ENCODE measurements around the gene UBE3D.

The UBE3D gene

GRCh38 chr6:82968708-82969107, 96.9 kb downstream of the UBE3D start:
- no peaks in the 10 kb centered on the region for H3K27me3 ChIP-seq (ENCODE audit: insufficient read depth, low read length)
- H3K79me2 ChIP-seq (ENCODE audit: insufficient read depth, low read length), result no peaks in the 10 kb centered on the region
- no peaks in the 10 kb centered on the region for H3K9me2 ChIP-seq (ENCODE audit: low read depth, low read length)
- H3K36me3 ChIP-seq (ENCODE audit: insufficient read depth, low read length), result no peaks in the 10 kb centered on the region
- H3K27ac ChIP-seq (ENCODE audit: low read depth, low read length, poor library complexity, severe bottlenecking), result no peak overlapping the region
- H3F3A ChIP-seq (ENCODE audit: insufficient read depth, low read length), result no peaks in the 10 kb centered on the region
- H3K9me3 ChIP-seq (ENCODE audit: low read length), result no peaks in the 10 kb centered on the region
- no peak overlapping the region for H3K9ac ChIP-seq (ENCODE audit: low read length)
- no peak overlapping the region for H2AFZ ChIP-seq (ENCODE audit: low read length)
- H3K4me1 ChIP-seq (ENCODE audit: insufficient read depth, low read length, severe bottlenecking), result peaks cover 3% of the 10 kb centered on the region
- no peak overlapping the region for H3K4me2 ChIP-seq (ENCODE audit: low read length)
- H4K20me1 ChIP-seq (ENCODE audit: insufficient read depth, low read length), result no peaks in the 10 kb centered on the region
- TF ChIP-seq EZH2 (IDR thresholded peaks at IDR 0.05; ENCODE audit: borderline replicate concordance, low read length) (no peak), CTCF (IDR thresholded peaks at IDR 0.05; ENCODE audit: low read length) (no peak)
- H3K4me3 ChIP-seq (ENCODE audit: low read depth, low read length, poor library complexity, severe bottlenecking), result no peak overlapping the region

GRCh38 chr6:82963191-82963925, 102.3 kb downstream of the UBE3D start:
- Histone ChIP-seq H3K9me3 (ENCODE audit: low read length) (no peaks in the 10 kb centered on the region), H4K20me1 (ENCODE audit: insufficient read depth, low read length) (no peaks in the 10 kb centered on the region), H3K36me3 (ENCODE audit: insufficient read depth, low read length) (no peaks in the 10 kb centered on the region), H3F3A (ENCODE audit: insufficient read depth, low read length) (no peaks in the 10 kb centered on the region), H3K27me3 (ENCODE audit: insufficient read depth, low read length) (no peaks in the 10 kb centered on the region), H3K79me2 (ENCODE audit: insufficient read depth, low read length) (no peaks in the 10 kb centered on the region), H3K27ac (ENCODE audit: low read depth, low read length, poor library complexity, severe bottlenecking) (no peak overlapping the region), H3K9ac (ENCODE audit: low read length) (no peak overlapping the region), H3K4me3 (ENCODE audit: low read depth, low read length, poor library complexity, severe bottlenecking) (no peak overlapping the region), H3K4me2 (ENCODE audit: low read length) (no peak overlapping the region), H2AFZ (ENCODE audit: low read length) (no peak overlapping the region), H3K9me2 (ENCODE audit: low read depth, low read length) (no peaks in the 10 kb centered on the region), H3K4me1 (ENCODE audit: insufficient read depth, low read length, severe bottlenecking) (peaks cover 5% of the 10 kb centered on the region)
- TF ChIP-seq EZH2 (IDR thresholded peaks at IDR 0.05; ENCODE audit: borderline replicate concordance, low read length) (no peak), CTCF (IDR thresholded peaks at IDR 0.05; ENCODE audit: low read length) (no peak)

- TF ChIP-seq EZH2 (IDR thresholded peaks at IDR 0.05; ENCODE audit: borderline replicate concordance, low read length) (no peak), CTCF (IDR thresholded peaks at IDR 0.05; ENCODE audit: low read length) (no peak)
- Histone ChIP-seq H3K4me2 (ENCODE audit: low read length) (no peak overlapping the region), H3K79me2 (ENCODE audit: insufficient read depth, low read length) (no peaks in the 10 kb centered on the region), H4K20me1 (ENCODE audit: insufficient read depth, low read length) (no peaks in the 10 kb centered on the region), H3K4me1 (ENCODE audit: insufficient read depth, low read length, severe bottlenecking) (peaks cover 43% of the 10 kb centered on the region), H3F3A (ENCODE audit: insufficient read depth, low read length) (no peaks in the 10 kb centered on the region), H3K4me3 (ENCODE audit: low read depth, low read length, poor library complexity, severe bottlenecking) (no peak overlapping the region), H3K9ac (ENCODE audit: low read length) (no peak overlapping the region), H3K9me2 (ENCODE audit: low read depth, low read length) (no peaks in the 10 kb centered on the region), H3K9me3 (ENCODE audit: low read length) (no peaks in the 10 kb centered on the region), H3K36me3 (ENCODE audit: insufficient read depth, low read length) (peaks cover 13% of the 10 kb centered on the region; the same call in 1 of the 2 replicates), H3K27ac (ENCODE audit: low read depth, low read length, poor library complexity, severe bottlenecking) (peak overlapping the region; percentile 35), H3K27me3 (ENCODE audit: insufficient read depth, low read length) (no peaks in the 10 kb centered on the region), H2AFZ (ENCODE audit: low read length) (no peak overlapping the region)
These were observed 106.2 kb downstream of the UBE3D start for GRCh38 chr6:82959385-82959941.
